LNCaP clone FGC (cell line): ENCODE results near the gene LCE2B.
"Not testable (repeated sequence)": the region's sequence is repeated elsewhere in the genome, so short reads cannot be mapped to it uniquely, and the experiment has no call there.

Experiments
- DNase-seq: peaks from one replicate; pipeline ENCODE4 v3.0.0-alpha.2; 2011; ENCODE audit warnings: low read depth
- H3K4me3 ChIP-seq: 2 replicates; pipeline ENCODE4 v1.5.1; 2011; ENCODE audit warnings: mild to moderate bottlenecking, low read depth, low read length, control low read depth
- TF ChIP-seq, protein P1 (sequence below): IDR thresholded peaks from 2 replicates; pipeline ENCODE4 v1.5.1; 2012; ENCODE audit warnings: mild to moderate bottlenecking; ENCODE audit not compliant: control insufficient read depth, insufficient read depth; ENCODE audit errors: extremely low read depth

LCE2B gene, protein sequence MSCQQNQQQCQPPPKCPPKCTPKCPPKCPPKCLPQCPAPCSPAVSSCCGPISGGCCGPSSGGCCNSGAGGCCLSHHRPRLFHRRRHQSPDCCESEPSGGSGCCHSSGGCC

DNA sequence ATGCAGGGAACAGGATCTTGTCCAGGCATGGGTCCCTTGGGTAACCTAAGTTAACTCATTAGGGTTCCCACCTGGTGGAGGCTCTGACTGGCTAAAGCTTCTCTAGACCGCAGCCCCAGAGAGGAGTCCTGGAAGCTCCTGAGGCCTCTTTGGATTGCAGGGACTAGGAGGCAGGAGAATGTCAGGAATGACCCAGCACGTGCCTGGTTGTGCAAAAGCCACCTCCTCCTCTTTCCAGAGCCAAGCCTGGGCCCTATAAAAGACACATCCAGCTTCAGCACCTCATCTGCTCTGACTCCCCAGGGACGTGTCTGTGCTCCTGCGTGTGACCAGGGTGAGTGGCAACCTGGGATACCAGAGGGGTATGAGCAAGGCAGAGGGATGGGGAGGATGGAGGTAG is at the start of gene LCE2B:
Gene LCE2B (plus strand): TSS at position 301 of the 400 bp plus-strand sequence. CDS start 721 bp downstream, outside the sequence.
- DNase-seq, H3K4me3 ChIP-seq: not testable (repeated sequence)

DNA sequence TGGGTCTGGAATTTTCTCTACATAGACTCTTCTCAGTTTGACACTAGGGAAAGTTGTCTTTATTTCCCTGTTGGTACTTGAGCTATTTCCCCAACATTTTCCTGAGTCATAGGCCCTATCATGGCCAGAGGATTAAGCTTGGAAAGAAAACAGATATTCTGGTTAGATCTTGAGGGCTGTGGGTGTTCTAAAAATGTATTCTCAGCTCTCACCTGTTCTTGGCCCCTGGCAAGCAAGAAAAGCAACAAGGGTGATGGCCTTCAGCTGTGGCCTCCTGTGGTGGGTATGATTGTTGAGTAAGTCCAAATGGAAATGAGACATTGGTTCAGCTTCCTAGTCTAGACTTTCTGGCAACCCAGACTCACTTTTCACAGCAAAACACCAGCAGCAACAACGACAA is 45.6 kb upstream of the LCE2B start:
- TF ChIP-seq, protein P1, sequence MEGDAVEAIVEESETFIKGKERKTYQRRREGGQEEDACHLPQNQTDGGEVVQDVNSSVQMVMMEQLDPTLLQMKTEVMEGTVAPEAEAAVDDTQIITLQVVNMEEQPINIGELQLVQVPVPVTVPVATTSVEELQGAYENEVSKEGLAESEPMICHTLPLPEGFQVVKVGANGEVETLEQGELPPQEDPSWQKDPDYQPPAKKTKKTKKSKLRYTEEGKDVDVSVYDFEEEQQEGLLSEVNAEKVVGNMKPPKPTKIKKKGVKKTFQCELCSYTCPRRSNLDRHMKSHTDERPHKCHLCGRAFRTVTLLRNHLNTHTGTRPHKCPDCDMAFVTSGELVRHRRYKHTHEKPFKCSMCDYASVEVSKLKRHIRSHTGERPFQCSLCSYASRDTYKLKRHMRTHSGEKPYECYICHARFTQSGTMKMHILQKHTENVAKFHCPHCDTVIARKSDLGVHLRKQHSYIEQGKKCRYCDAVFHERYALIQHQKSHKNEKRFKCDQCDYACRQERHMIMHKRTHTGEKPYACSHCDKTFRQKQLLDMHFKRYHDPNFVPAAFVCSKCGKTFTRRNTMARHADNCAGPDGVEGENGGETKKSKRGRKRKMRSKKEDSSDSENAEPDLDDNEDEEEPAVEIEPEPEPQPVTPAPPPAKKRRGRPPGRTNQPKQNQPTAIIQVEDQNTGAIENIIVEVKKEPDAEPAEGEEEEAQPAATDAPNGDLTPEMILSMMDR, result no peak
- no peak for DNase-seq
- H3K4me3 ChIP-seq, result no peak overlapping the region

DNA sequence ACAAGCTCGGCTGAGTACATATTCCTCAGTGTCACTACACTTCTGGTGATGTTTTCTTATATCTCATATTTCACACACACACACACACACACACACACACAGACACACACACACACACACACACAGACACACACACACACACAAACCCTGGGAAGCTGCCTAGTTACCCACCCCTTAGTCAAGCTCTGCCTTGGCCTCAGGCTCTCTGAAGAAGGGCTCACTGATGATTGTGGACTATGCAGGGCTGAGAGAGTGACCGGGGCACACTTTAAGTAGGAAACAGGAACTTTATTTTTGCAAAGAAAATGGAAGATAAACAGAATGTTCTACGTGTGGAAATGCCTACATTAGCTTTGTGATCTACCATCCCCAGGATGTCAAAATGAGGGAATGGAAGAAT is 42.0 kb upstream of the LCE2B start:
- no peak for DNase-seq
- H3K4me3 ChIP-seq, result no peak overlapping the region
- TF ChIP-seq, protein P1, result no peak

DNA sequence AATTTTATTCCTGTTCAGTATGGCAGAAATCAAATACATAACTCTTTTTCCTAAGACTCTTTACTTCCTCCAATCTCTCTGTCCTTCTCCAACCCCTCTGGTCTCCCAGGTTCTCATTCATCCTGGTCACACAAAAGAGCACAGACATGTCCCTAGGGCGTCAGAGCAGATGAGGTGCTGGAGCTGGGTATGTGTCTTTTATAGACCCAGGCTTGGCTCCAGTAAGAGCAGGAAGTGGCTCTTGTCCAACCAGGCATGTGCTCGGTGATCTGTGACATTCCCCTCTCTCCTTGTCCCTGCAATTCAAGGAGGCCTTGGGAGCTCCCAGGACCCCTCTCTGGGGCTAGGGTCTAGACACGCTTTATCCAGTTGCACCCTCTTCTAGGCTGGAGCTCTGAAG is 40.8 kb upstream of the LCE2B start:
- DNase-seq, result peak; percentile 66
- TF ChIP-seq, protein P1, result no peak
- H3K4me3 ChIP-seq, result no peak overlapping the region

DNA sequence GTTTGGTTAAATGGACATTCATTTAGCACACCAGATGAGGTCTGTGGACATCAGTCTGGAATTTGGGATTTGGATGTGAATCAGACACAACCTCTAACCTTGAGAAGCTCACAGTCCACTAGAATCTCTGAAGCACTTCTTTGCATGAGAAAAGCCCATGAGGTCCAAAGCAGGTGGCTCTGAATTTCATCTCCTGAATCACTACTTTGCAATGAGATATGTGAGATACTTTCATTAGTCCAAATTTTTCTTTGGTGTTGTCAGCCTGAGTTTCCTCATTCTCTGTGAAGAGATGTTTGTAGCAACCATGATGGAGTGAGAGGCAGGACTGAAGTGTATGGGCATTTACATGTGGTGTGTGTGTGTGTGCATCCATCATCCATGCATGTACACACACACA is 39.3 kb upstream of the LCE2B start:
- TF ChIP-seq, protein P1, result no peak
- no peak overlapping the region for H3K4me3 ChIP-seq
- DNase-seq, result no peak

DNA sequence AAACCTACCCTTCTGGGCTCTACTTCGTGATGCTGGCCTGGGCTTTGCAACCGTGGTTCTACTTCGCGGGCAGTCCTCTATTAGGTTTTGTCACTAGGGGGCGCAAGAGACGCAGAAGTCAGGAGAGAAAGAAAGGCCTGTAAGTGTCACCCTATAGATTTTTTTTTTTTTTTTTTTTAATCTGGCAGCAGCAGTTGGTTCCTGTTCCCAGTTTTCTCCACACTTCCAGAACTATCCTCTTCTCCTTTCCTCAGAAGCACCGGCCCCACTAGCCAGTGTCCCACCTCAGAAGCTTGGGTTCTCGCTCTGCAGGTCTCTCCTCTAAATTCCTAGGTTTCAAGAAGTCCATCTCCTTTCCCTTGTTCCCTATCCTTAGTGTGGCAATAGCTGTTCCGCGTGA is 31.8 kb upstream of the LCE2B start:
- no peak overlapping the region for H3K4me3 ChIP-seq
- TF ChIP-seq, protein P1, result peak; percentile 78
- peak; percentile 23 for DNase-seq

DNA sequence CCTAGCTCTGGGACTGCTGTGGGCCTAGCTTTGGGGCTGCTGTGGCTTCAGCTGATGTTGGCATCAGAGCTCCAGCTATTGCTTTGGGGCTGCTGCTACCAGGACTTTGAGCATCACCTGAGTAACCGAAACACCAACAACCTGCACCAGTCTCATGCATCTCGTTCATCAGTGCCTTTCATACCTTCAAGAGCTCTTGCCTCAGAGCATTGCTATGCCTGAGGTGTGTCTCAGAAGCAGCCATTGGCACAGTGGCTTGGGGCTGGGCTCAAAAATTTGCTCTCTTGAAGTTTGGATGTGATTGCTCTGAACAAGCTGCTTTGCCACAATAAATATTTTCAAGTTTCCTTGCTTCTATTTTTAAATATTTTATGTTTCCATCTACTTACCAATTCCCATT is 29.5 kb upstream of the LCE2B start:
- TF ChIP-seq, protein P1, result no peak
- DNase-seq, result no peak
- no peak overlapping the region for H3K4me3 ChIP-seq
